GM20000 (cell line): ENCODE data around the gene LPCAT1.
"Not testable (repeated sequence)": the region's sequence is repeated elsewhere in the genome, so short reads cannot be mapped to it uniquely, and the experiment has no call there.

Source experiments
- DNase-seq: peaks from one replicate; pipeline ENCODE4 v3.0.0; 2012; ENCODE audit warnings: low spot score
- CTCF ChIP-seq: IDR thresholded peaks from 2 replicates; pipeline ENCODE4 v1.5.1; 2012; ENCODE audit warnings: mild to moderate bottlenecking, control low read depth; ENCODE audit errors: extremely low read depth, missing control alignments

LPCAT1 gene

GRCh38 chr5:1428107-1428506, 95.7 kb downstream of the LPCAT1 start:
- no peak for DNase-seq

GRCh38 chr5:1424716-1425115, 99.0 kb downstream of the LPCAT1 start:
- DNase-seq = no peak
- TF ChIP-seq CTCF = no peak

More at GRCh38 chr5:1428107-1428506, 95.7 kb downstream of the LPCAT1 start:
- no peak for TF ChIP-seq CTCF

- DNase-seq = no peak
- TF ChIP-seq CTCF = no peak
These were observed 99.7 kb downstream of the LPCAT1 start for GRCh38 chr5:1423901-1424603.

GRCh38 chr5:1422522-1422921, 101.2 kb downstream of the LPCAT1 start:
- not testable (repeated sequence) for DNase-seq

- TF ChIP-seq CTCF = no peak
- DNase-seq = no peak
These were observed 102.0 kb downstream of the LPCAT1 start for GRCh38 chr5:1421521-1422341.

- TF ChIP-seq CTCF = no peak
- DNase-seq = no peak
These were observed 103.3 kb downstream of the LPCAT1 start for GRCh38 chr5:1420211-1421195.

GRCh38 chr5:1419476-1420210, 104.1 kb downstream of the LPCAT1 start:
- no peak for DNase-seq
- TF ChIP-seq CTCF = no peak
